ENCODE results near the gene NCKAP5.

DNA sequence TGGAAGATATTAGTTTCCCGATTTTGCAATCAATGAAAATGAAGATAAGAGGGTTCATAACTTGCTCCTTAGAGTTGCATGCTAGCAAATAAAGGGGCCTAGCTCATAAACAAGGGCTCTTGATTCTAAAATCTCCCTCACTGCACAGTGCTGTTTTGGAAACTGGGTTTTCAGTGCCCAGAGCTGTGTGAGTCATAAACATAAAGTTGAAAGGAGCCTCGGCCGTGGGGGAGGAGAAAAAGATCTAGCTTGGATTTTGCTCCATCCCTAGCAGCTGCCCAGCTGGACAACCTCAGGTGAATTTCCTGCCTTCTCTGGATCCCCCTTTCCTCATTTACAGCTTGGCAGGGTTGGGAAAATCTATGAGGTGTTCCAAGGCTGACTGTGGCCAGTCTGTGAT is 940.7 kb downstream of the NCKAP5 start:
- TF ChIP-seq YY1 (IDR thresholded peaks at IDR 0.05; ENCODE audit: low read depth) (no peak), CEBPB (IDR thresholded peaks at IDR 0.05) (no peak), NFIC (IDR thresholded peaks at IDR 0.05) (no peak), TEAD4 (IDR thresholded peaks at IDR 0.05) (no peak), CREB1 (IDR thresholded peaks at IDR 0.05; ENCODE audit: low read depth) (no peak)
